ENCODE data around the gene SPECC1.
"Not testable (repeated sequence)": the region's sequence is repeated elsewhere in the genome, so short reads cannot be mapped to it uniquely, and the experiment has no call there.

Gene SPECC1

GRCh38 chr17:20189979-20190378 lies 180.8 kb downstream of the SPECC1 start:
- Histone ChIP-seq H3K27me3 (ENCODE audit: control insufficient read depth in 1 of 2, insufficient read depth in 2 of 2, low read length in 2 of 2) (no peaks in the 10 kb centered on the region), H3K36me3 (ENCODE audit: control insufficient read depth in 1 of 2, insufficient read depth in 2 of 2, low read length in 2 of 2) (no peaks in the 10 kb centered on the region), H3K9me3 (ENCODE audit: control insufficient read depth in 1 of 2, low read length in 2 of 2) (no peaks in the 10 kb centered on the region), H3K27ac (ENCODE audit: low read depth, low read length) (peak overlapping the region; percentile 11), H3K4me1 (ENCODE audit: control insufficient read depth in 1 of 2, insufficient read depth in 2 of 2, low read length in 2 of 2) (peaks cover 22 to 25% of the 10 kb centered on the region in 2 donors), H3K9ac (ENCODE audit: low read depth in 1 of 2, low read length in 2 of 2) (peak overlapping the region in 1 of 2 donors; percentile 16), H3K4me3 (ENCODE audit: low read depth in 1 of 2, low read length in 2 of 2) (peak overlapping the region; percentile 14 to 36)

GRCh38 chr17:20190605-20191004 lies 181.4 kb downstream of the SPECC1 start:
- Histone ChIP-seq H3K27me3 (ENCODE audit: control insufficient read depth in 1 of 2, insufficient read depth in 2 of 2, low read length in 2 of 2) (no peaks in the 10 kb centered on the region), H3K4me1 (ENCODE audit: control insufficient read depth in 1 of 2, insufficient read depth in 2 of 2, low read length in 2 of 2) (peaks cover 22 to 25% of the 10 kb centered on the region in 2 donors), H3K36me3 (ENCODE audit: control insufficient read depth in 1 of 2, insufficient read depth in 2 of 2, low read length in 2 of 2) (no peaks in the 10 kb centered on the region), H3K9me3 (ENCODE audit: control insufficient read depth in 1 of 2, low read length in 2 of 2) (no peaks in the 10 kb centered on the region), H3K4me3 (ENCODE audit: low read depth in 1 of 2, low read length in 2 of 2) (peak overlapping the region; percentile 14 to 36), H3K9ac (ENCODE audit: low read depth in 1 of 2, low read length in 2 of 2) (peak overlapping the region in 1 of 2 donors; percentile 16), H3K27ac (ENCODE audit: low read depth, low read length) (no peak overlapping the region)

- Histone ChIP-seq H3K27me3 (ENCODE audit: control insufficient read depth in 1 of 2, insufficient read depth in 2 of 2, low read length in 2 of 2) (no peaks in the 10 kb centered on the region), H3K4me3 (ENCODE audit: low read depth in 1 of 2, low read length in 2 of 2) (no peak overlapping the region), H3K27ac (ENCODE audit: low read depth, low read length) (no peak overlapping the region), H3K9ac (ENCODE audit: low read depth in 1 of 2, low read length in 2 of 2) (no peak overlapping the region), H3K4me1 (ENCODE audit: control insufficient read depth in 1 of 2, insufficient read depth in 2 of 2, low read length in 2 of 2) (peaks cover 22 to 25% of the 10 kb centered on the region in 2 donors), H3K9me3 (ENCODE audit: control insufficient read depth in 1 of 2, low read length in 2 of 2) (no peaks in the 10 kb centered on the region), H3K36me3 (ENCODE audit: control insufficient read depth in 1 of 2, insufficient read depth in 2 of 2, low read length in 2 of 2) (no peaks in the 10 kb centered on the region)
Observed at GRCh38 chr17:20191056-20191455, 181.9 kb downstream of the SPECC1 start.

GRCh38 chr17:20196286-20196685 lies 187.1 kb downstream of the SPECC1 start:
- not testable (repeated sequence) for H3K9ac ChIP-seq (ENCODE audit: low read depth in 1 of 2, low read length in 2 of 2); H3K27ac ChIP-seq (ENCODE audit: low read depth, low read length); H3K27me3 ChIP-seq (ENCODE audit: control insufficient read depth in 1 of 2, insufficient read depth in 2 of 2, low read length in 2 of 2); H3K9me3 ChIP-seq (ENCODE audit: control insufficient read depth in 1 of 2, low read length in 2 of 2); H3K36me3 ChIP-seq (ENCODE audit: control insufficient read depth in 1 of 2, insufficient read depth in 2 of 2, low read length in 2 of 2); H3K4me3 ChIP-seq (ENCODE audit: low read depth in 1 of 2, low read length in 2 of 2); H3K4me1 ChIP-seq (ENCODE audit: control insufficient read depth in 1 of 2, insufficient read depth in 2 of 2, low read length in 2 of 2)

GRCh38 chr17:20197272-20197926 lies 188.2 kb downstream of the SPECC1 start:
- H3K9ac ChIP-seq (ENCODE audit: low read depth in 1 of 2, low read length in 2 of 2), result no peak overlapping the region
- no peaks in the 10 kb centered on the region for H3K36me3 ChIP-seq (ENCODE audit: control insufficient read depth in 1 of 2, insufficient read depth in 2 of 2, low read length in 2 of 2)
- H3K4me1 ChIP-seq (ENCODE audit: control insufficient read depth in 1 of 2, insufficient read depth in 2 of 2, low read length in 2 of 2), result peaks cover 0 to 4% of the 10 kb centered on the region in 2 donors
- H3K4me3 ChIP-seq (ENCODE audit: low read depth in 1 of 2, low read length in 2 of 2), result no peak overlapping the region
- H3K27me3 ChIP-seq (ENCODE audit: control insufficient read depth in 1 of 2, insufficient read depth in 2 of 2, low read length in 2 of 2), result no peaks in the 10 kb centered on the region
- no peak overlapping the region for H3K27ac ChIP-seq (ENCODE audit: low read depth, low read length)
- no peaks in the 10 kb centered on the region for H3K9me3 ChIP-seq (ENCODE audit: control insufficient read depth in 1 of 2, low read length in 2 of 2)

GRCh38 chr17:20200016-20200795 lies 191.0 kb downstream of the SPECC1 start:
- Histone ChIP-seq H3K9ac (ENCODE audit: low read depth in 1 of 2, low read length in 2 of 2) (no peak overlapping the region), H3K36me3 (ENCODE audit: control insufficient read depth in 1 of 2, insufficient read depth in 2 of 2, low read length in 2 of 2) (no peaks in the 10 kb centered on the region), H3K27ac (ENCODE audit: low read depth, low read length) (no peak overlapping the region), H3K27me3 (ENCODE audit: control insufficient read depth in 1 of 2, insufficient read depth in 2 of 2, low read length in 2 of 2) (no peaks in the 10 kb centered on the region), H3K9me3 (ENCODE audit: control insufficient read depth in 1 of 2, low read length in 2 of 2) (no peaks in the 10 kb centered on the region), H3K4me3 (ENCODE audit: low read depth in 1 of 2, low read length in 2 of 2) (no peak overlapping the region), H3K4me1 (ENCODE audit: control insufficient read depth in 1 of 2, insufficient read depth in 2 of 2, low read length in 2 of 2) (peaks cover 0 to 7% of the 10 kb centered on the region in 2 donors)

GRCh38 chr17:20200865-20201458 lies 191.8 kb downstream of the SPECC1 start:
- Histone ChIP-seq H3K27ac (ENCODE audit: low read depth, low read length) (no peak overlapping the region), H3K4me3 (ENCODE audit: low read depth in 1 of 2, low read length in 2 of 2) (no peak overlapping the region), H3K4me1 (ENCODE audit: control insufficient read depth in 1 of 2, insufficient read depth in 2 of 2, low read length in 2 of 2) (peaks cover 0 to 7% of the 10 kb centered on the region in 2 donors), H3K9me3 (ENCODE audit: control insufficient read depth in 1 of 2, low read length in 2 of 2) (no peaks in the 10 kb centered on the region), H3K27me3 (ENCODE audit: control insufficient read depth in 1 of 2, insufficient read depth in 2 of 2, low read length in 2 of 2) (no peaks in the 10 kb centered on the region), H3K36me3 (ENCODE audit: control insufficient read depth in 1 of 2, insufficient read depth in 2 of 2, low read length in 2 of 2) (no peaks in the 10 kb centered on the region), H3K9ac (ENCODE audit: low read depth in 1 of 2, low read length in 2 of 2) (no peak overlapping the region)

GRCh38 chr17:20202141-20202621 lies 193.0 kb downstream of the SPECC1 start:
- H3K4me1 ChIP-seq (ENCODE audit: control insufficient read depth in 1 of 2, insufficient read depth in 2 of 2, low read length in 2 of 2), result peaks cover 0 to 7% of the 10 kb centered on the region in 2 donors
- H3K9ac ChIP-seq (ENCODE audit: low read depth in 1 of 2, low read length in 2 of 2), result no peak overlapping the region
- no peaks in the 10 kb centered on the region for H3K36me3 ChIP-seq (ENCODE audit: control insufficient read depth in 1 of 2, insufficient read depth in 2 of 2, low read length in 2 of 2)
- H3K9me3 ChIP-seq (ENCODE audit: control insufficient read depth in 1 of 2, low read length in 2 of 2), result no peaks in the 10 kb centered on the region
- no peak overlapping the region for H3K27ac ChIP-seq (ENCODE audit: low read depth, low read length)
- no peaks in the 10 kb centered on the region for H3K27me3 ChIP-seq (ENCODE audit: control insufficient read depth in 1 of 2, insufficient read depth in 2 of 2, low read length in 2 of 2)
- H3K4me3 ChIP-seq (ENCODE audit: low read depth in 1 of 2, low read length in 2 of 2), result no peak overlapping the region

GRCh38 chr17:20203018-20203417 lies 193.9 kb downstream of the SPECC1 start:
- no peak overlapping the region for H3K9ac ChIP-seq (ENCODE audit: low read depth in 1 of 2, low read length in 2 of 2)
- no peak overlapping the region for H3K27ac ChIP-seq (ENCODE audit: low read depth, low read length)
- H3K9me3 ChIP-seq (ENCODE audit: control insufficient read depth in 1 of 2, low read length in 2 of 2), result no peaks in the 10 kb centered on the region
- no peak overlapping the region for H3K4me3 ChIP-seq (ENCODE audit: low read depth in 1 of 2, low read length in 2 of 2)
- H3K27me3 ChIP-seq (ENCODE audit: control insufficient read depth in 1 of 2, insufficient read depth in 2 of 2, low read length in 2 of 2), result no peaks in the 10 kb centered on the region
- peaks cover 0 to 7% of the 10 kb centered on the region in 2 donors for H3K4me1 ChIP-seq (ENCODE audit: control insufficient read depth in 1 of 2, insufficient read depth in 2 of 2, low read length in 2 of 2)
- no peaks in the 10 kb centered on the region for H3K36me3 ChIP-seq (ENCODE audit: control insufficient read depth in 1 of 2, insufficient read depth in 2 of 2, low read length in 2 of 2)

- H3K27ac ChIP-seq (ENCODE audit: low read depth, low read length), result no peak overlapping the region
- no peaks in the 10 kb centered on the region for H3K36me3 ChIP-seq (ENCODE audit: control insufficient read depth in 1 of 2, insufficient read depth in 2 of 2, low read length in 2 of 2)
- H3K4me3 ChIP-seq (ENCODE audit: low read depth in 1 of 2, low read length in 2 of 2), result no peak overlapping the region
- H3K9me3 ChIP-seq (ENCODE audit: control insufficient read depth in 1 of 2, low read length in 2 of 2), result no peaks in the 10 kb centered on the region
- H3K27me3 ChIP-seq (ENCODE audit: control insufficient read depth in 1 of 2, insufficient read depth in 2 of 2, low read length in 2 of 2), result no peaks in the 10 kb centered on the region
- peaks cover 0 to 7% of the 10 kb centered on the region in 2 donors for H3K4me1 ChIP-seq (ENCODE audit: control insufficient read depth in 1 of 2, insufficient read depth in 2 of 2, low read length in 2 of 2)
- H3K9ac ChIP-seq (ENCODE audit: low read depth in 1 of 2, low read length in 2 of 2), result no peak overlapping the region
Observed at GRCh38 chr17:20203761-20204263, 194.7 kb downstream of the SPECC1 start.

All from duodenal mucosa (tissue), 2 donors.